ENCODE results near the gene CNOT11.
A peak's percentile ranks its signal among the peaks of the same experiment; 100 is the strongest.

The CNOT11 gene

DNA sequence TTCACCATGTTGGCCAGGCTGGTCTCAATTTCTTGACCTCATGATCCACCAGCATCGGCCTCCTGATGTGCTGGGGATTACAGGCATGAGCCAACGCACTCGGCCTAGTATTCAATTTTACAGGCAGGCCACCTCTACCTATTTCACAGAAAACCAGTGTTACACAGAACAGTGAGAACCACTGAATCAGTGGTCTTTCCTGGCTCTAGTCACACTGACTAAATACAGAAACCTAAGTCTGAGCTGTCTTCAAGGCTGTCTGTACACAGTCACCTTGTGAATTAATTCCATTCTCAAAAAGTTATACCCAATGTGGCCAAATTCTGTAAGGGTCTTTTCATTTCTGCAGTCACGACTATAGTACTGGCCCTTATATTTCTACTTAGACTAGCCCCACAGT is 52.3 kb downstream of the CNOT11 start:
- no peak overlapping the region for H3K4me3 ChIP-seq (ENCODE audit: low read depth, low read length)
- no peak for DNase-seq (ENCODE audit: low read depth)

DNA sequence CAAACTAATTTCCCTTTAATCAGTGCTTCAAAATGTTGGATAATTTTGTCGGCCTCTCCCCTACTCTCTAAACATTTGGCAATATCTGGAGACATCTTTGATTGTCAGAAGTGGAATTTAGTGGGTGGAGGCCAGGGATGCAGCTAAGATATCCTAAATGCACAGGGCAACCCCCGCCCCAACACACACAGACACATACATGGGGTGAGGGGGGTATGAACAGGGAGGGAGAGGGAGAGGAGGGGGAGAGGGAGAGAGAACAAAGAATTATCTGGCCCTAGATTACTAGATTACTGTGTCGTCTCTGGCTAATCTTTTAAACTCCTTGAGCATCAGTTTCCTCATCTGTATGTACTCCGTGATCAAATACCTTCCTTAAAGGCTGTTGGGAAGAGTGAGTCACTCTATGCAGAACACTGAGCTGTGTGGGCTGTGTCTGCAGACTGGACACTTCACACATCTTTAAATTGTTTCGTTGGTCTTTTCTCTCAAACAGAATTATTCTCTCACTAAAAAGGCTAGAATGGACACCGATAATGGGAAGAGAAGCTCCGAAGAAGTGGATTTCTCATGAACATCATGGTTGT is 52.9 kb downstream of the CNOT11 start:
- H3K4me3 ChIP-seq (ENCODE audit: low read depth, low read length), result no peak overlapping the region; the same call in 1 of the 2 replicates
- TF ChIP-seq, protein P1, sequence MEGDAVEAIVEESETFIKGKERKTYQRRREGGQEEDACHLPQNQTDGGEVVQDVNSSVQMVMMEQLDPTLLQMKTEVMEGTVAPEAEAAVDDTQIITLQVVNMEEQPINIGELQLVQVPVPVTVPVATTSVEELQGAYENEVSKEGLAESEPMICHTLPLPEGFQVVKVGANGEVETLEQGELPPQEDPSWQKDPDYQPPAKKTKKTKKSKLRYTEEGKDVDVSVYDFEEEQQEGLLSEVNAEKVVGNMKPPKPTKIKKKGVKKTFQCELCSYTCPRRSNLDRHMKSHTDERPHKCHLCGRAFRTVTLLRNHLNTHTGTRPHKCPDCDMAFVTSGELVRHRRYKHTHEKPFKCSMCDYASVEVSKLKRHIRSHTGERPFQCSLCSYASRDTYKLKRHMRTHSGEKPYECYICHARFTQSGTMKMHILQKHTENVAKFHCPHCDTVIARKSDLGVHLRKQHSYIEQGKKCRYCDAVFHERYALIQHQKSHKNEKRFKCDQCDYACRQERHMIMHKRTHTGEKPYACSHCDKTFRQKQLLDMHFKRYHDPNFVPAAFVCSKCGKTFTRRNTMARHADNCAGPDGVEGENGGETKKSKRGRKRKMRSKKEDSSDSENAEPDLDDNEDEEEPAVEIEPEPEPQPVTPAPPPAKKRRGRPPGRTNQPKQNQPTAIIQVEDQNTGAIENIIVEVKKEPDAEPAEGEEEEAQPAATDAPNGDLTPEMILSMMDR (IDR thresholded peaks at IDR 0.05; ENCODE audit: low read depth, low read length, missing control alignments), result no peak
- no peak for DNase-seq (ENCODE audit: low read depth)

More for the DNA sequence above, 52.3 kb downstream of the CNOT11 start:
- TF ChIP-seq, protein P1 (IDR thresholded peaks at IDR 0.05; ENCODE audit: low read depth, low read length, missing control alignments), result no peak

DNA sequence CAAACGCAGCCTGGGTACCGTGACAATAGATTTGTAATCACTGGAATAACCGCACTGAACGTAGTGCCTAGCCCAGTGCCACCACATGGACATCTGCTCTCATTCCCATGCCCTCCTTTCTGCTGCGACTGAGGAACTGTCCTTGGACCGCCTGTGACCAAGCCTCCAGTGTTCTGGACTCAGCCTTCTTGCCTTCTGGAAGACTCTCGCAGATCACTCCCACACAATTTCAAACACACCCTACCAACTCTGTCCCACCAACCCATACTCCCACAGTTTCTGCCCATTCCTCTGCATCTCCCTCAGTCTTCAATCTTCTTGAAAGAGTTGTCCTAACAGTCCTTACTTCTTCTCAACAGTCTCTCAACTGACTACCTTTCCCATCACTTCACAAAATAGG is 53.7 kb downstream of the CNOT11 start:
- no peak for DNase-seq (ENCODE audit: low read depth)
- H3K4me3 ChIP-seq (ENCODE audit: low read depth, low read length), result peak overlapping the region; percentile 62

DNA sequence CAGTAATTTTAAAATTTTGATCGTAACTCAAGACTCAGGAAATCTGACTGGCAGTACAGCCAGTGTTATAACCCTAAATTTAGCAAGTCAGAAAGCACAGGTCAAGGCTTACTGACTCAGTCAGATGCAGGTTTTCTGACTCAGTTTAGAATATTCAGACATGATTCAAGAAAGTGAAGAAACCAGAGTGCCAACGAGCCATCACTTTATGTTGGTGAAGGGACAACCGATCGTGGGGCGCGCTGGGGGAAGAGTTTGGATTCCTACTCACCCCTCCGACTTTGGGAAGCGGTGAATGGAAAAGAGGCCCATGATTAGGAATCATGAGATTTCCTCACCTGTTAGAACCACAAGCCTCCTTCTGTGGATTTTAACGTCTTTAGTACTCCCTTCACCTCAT is 54.8 kb downstream of the CNOT11 start:
- H3K4me3 ChIP-seq (ENCODE audit: low read depth, low read length), result peak overlapping the region; percentile 88
- no peak for DNase-seq (ENCODE audit: low read depth)
- TF ChIP-seq, protein P1 (IDR thresholded peaks at IDR 0.05; ENCODE audit: low read depth, low read length, missing control alignments), result no peak

More for the DNA sequence above, 53.7 kb downstream of the CNOT11 start:
- TF ChIP-seq, protein P1 (IDR thresholded peaks at IDR 0.05; ENCODE audit: low read depth, low read length, missing control alignments), result no peak

DNA sequence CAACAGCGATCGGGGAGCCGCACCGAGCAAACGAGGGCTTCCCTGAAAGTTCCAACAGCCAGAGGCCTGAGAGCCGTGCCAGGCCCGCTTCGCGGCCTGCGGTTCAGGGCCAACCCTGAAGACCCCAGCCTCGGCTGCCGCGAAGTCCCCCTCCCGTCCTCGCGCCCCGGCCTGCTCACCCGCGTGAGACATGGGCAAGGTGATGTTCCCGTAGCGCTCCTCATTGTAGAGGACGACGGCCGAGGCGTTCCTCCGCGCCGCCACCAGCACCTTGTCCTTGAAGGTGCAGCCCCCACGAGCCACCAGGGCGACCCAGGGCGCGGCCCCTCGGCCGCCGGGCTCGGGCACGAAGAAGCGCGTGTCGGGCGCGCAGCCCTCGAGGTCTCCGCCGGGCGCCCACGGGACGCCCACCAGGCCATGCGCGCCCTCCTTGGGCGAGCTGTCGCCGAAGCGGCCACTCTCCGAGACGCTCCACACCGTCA is 55.3 kb downstream of the CNOT11 start:
- DNase-seq (ENCODE audit: low read depth), result no peak
- peak overlapping the region; percentile 88 for H3K4me3 ChIP-seq (ENCODE audit: low read depth, low read length)
- TF ChIP-seq, protein P1 (IDR thresholded peaks at IDR 0.05; ENCODE audit: low read depth, low read length, missing control alignments), result no peak

DNA sequence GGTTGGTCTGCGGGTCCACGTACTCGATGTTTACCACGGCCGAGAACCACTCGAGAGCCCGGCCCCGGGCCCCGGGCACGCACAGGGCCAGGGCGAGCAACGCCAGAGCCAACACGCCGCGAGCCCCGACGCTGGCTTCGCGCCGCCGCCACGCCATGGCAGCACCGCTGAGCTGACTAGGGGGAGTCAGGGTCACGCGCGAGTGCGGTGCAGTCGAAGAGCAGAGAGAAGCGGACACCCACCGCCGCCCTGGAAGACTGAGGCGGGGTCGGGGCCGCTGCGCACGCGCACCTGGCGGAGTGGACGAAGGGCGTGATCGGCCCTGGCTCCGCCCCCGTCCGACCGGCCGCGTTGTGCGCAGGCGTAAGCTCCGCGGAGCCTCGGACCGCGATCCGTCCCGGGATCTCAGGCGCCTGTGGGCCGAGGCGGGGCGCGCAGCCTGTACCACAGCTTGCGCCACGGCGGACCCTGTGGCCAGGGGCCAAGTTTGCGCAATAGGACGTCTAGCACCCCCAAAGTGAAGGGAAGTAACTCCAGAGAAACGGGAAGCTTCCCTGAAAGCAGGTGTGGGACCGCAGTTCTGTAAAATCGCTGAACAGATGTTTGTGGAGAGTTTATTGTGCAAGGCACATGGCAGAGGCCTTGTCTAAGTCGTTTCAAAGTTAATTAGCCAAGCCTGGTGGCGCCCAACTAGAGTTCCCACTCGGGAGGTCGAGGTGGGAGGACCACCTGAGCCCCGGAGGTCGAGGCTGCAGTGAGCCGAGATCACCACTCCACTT is 55.9 kb downstream of the CNOT11 start, which contains the start of gene RNF149:
Gene RNF149, minus strand, starts transcription at position 270 of the 779 bp plus-strand sequence. Its CDS starts 113 bp downstream, at position 157.
- DNase-seq (ENCODE audit: low read depth), result peak; percentile 52
- TF ChIP-seq, protein P1 (IDR thresholded peaks at IDR 0.05; ENCODE audit: low read depth, low read length, missing control alignments), result no peak
- H3K4me3 ChIP-seq (ENCODE audit: low read depth, low read length), result peak within 1 kb of the TSS; percentile 88

All from GM12864 (cell line).